Measurements from ENCODE around the gene BTBD19. TPM values are rescaled to one million over a fixed set of nuclear protein-coding genes. Genes with fewer than 3 reads are reported as not detected.
A peak's percentile ranks its signal among the peaks of the same experiment; 100 is the strongest.

Gene BTBD19
- total and polyA plus RNA-seq, 2 of the 8 experiments (the other 6 are each of a cell fraction or from before 2014, with no cell fraction given) = 1.1 TPM

- no peaks in the 10 kb centered on the region for H3K79me1 ChIP-seq (ENCODE audit: low read depth, low read length)
- CTCF ChIA-PET (ENCODE audit: partially characterized antibody) = interaction anchor here (1.3 to 6.0 kb wide), 4 partner anchors 12 to 24 kb away, joined by 6 to 51 read pairs (median 19); partner anchors contain the start of genes BEST4 and PLK3
- no peak overlapping the region for H4K5ac ChIP-seq (ENCODE audit: insufficient read length, low read depth, low read length)
- H2BK20ac ChIP-seq (ENCODE audit: low read length) = no peak overlapping the region
- DNase-seq (ENCODE audit: low read depth in 1 of 2, low spot score in 2 of 2) = no peak
- no peak overlapping the region for H3K23ac ChIP-seq (ENCODE audit: insufficient read length)
- no peak overlapping the region for H2AFZ ChIP-seq (ENCODE audit: low read length)
- H2BK12ac ChIP-seq (ENCODE audit: low read depth, low read length) = peak overlapping the region; percentile 75; the same call in 1 of the 2 replicates
- TF ChIP-seq ZNF274 (IDR thresholded peaks at IDR 0.05; ENCODE audit: borderline replicate concordance, extremely low read depth, low read length) = no peak
- no peak for TF ChIP-seq RNF2 (IDR thresholded peaks at IDR 0.05; ENCODE audit: borderline replicate concordance, low read depth, low read length, missing control alignments, poor library complexity, severe bottlenecking)
- TF ChIP-seq JUND (IDR thresholded peaks at IDR 0.05; ENCODE audit: low read length) = no peak
- no peak for TF ChIP-seq RAD21 (IDR thresholded peaks at IDR 0.05 in 1 of 2, conservative IDR thresholded peaks at IDR 0.05 in 1 of 2; ENCODE audit: low read depth in 2 of 2, low read length in 2 of 2)
- TF ChIP-seq SRF (IDR thresholded peaks at IDR 0.05; ENCODE audit: low read depth, low read length) = no peak
- no peak overlapping the region for H3K27ac ChIP-seq (ENCODE audit: low read depth, low read length)
- no peak overlapping the region for H3K4me3 ChIP-seq (ENCODE audit: extremely low read depth in 1 of 4, insufficient read depth in 2 of 4, low read depth in 3 of 4, low read length in 4 of 4)
- H3K9ac ChIP-seq (replicated peaks in 1 of 4; ENCODE audit: extremely low read depth in 1 of 4, low read depth in 3 of 4, low read length in 3 of 4) = no peak overlapping the region
- no peak overlapping the region for H2BK120ac ChIP-seq (replicated peaks; ENCODE audit: low read depth, low read length)
- H3K14ac ChIP-seq (ENCODE audit: insufficient read length) = no peak overlapping the region
- H2AK5ac ChIP-seq (ENCODE audit: low read depth, low read length) = no peak overlapping the region
- H4K91ac ChIP-seq (replicated peaks; ENCODE audit: insufficient read length, low read length) = no peak overlapping the region
- no peak overlapping the region for H3K18ac ChIP-seq (ENCODE audit: extremely low read depth, low read length)
- H3K4me2 ChIP-seq (ENCODE audit: insufficient read depth in 1 of 2, low read depth in 2 of 2, low read length in 2 of 2) = no peak overlapping the region
- peaks cover 10 to 42% (median 34%) of the 10 kb centered on the region in 4 experiments for H3K4me1 ChIP-seq (replicated peaks in 1 of 4; ENCODE audit: control insufficient read depth in 3 of 4, insufficient read depth in 4 of 4, low read length in 3 of 4)
- H4K8ac ChIP-seq (ENCODE audit: extremely low read depth, insufficient read depth, low read length) = no peak overlapping the region
- H3K4ac ChIP-seq (replicated peaks; ENCODE audit: insufficient read length, low read depth, low read length) = no peak overlapping the region
- 85% methylated on average over 7 of the region's 8 CpGs; no CpG with 5 or more reads in 1 of the 2 experiments for WGBS, 2 experiments (ENCODE audit: extremely low coverage in 1 of 2, insufficient coverage in 1 of 2, insufficient read length in 1 of 2, insufficient replicate concordance in 2 of 2, low coverage in 1 of 2, low lambda C conversion rate in 2 of 2, missing lambda C conversion rate in 1 of 2)
- POLR2A ChIA-PET (ENCODE audit: partially characterized antibody) = interaction anchor here (1.2 to 19.2 kb wide), 5 partner anchors 9 to 81 kb away, joined by 3 to 547 read pairs (median 45); partner anchors contain the start of genes PLK3, RNU5D-1 and RPS8
- H4K20me1 ChIP-seq (replicated peaks in 1 of 2; ENCODE audit: control insufficient read depth in 1 of 2, insufficient read depth in 2 of 2, low read length in 2 of 2) = no peaks in the 10 kb centered on the region
- H3K27me3 ChIP-seq (replicated peaks in 1 of 4; ENCODE audit: control insufficient read depth in 3 of 4, extremely low read depth in 1 of 4, insufficient read depth in 3 of 4, low read length in 3 of 4) = peaks cover 0 to 8% (median 1%) of the 10 kb centered on the region in 4 experiments; a peak in 4 of 7 replicates
- peaks cover 6% of the 10 kb centered on the region; the same call in 1 of the 2 replicates for H3K23me2 ChIP-seq (ENCODE audit: low read depth, low read length)
- no peak overlapping the region for H3K56ac ChIP-seq (replicated peaks; ENCODE audit: insufficient read length, low read depth, low read length)
- H2BK15ac ChIP-seq (ENCODE audit: low read length) = no peak overlapping the region; the same call in 1 of the 2 replicates
- no peak overlapping the region for H2BK5ac ChIP-seq (ENCODE audit: low read depth, low read length)
- FAIRE-seq = no peak
- no peaks in the 10 kb centered on the region for H3K79me2 ChIP-seq (ENCODE audit: control insufficient read depth in 1 of 2, insufficient read depth in 2 of 2, low read length in 2 of 2)
- no peaks in the 10 kb centered on the region for H3K9me3 ChIP-seq (ENCODE audit: insufficient read depth in 2 of 2, low read depth in 1 of 2, low read length in 1 of 2)
- H3K36me3 ChIP-seq (ENCODE audit: control insufficient read depth in 2 of 4, insufficient read depth in 4 of 4, low read length in 3 of 4) = peaks cover 0 to 2% (median 0%) of the 10 kb centered on the region in 4 experiments; a peak in 2 of 8 replicates
Observed at GRCh38 chr1:44811234-44811633, 2.9 kb downstream of the BTBD19 start.

Data from H1 (cell line).